GM12878 (cell line): ENCODE results near the gene PBLD. TPM values are rescaled to one million over a fixed set of nuclear protein-coding genes. Genes with fewer than 3 reads are reported as not detected.
"Not testable (repeated sequence)": the region's sequence is repeated elsewhere in the genome, so short reads cannot be mapped to it uniquely, and the experiment has no call there.

Experiments used
- ATAC-seq: fragments of 200-7000 bp; cut with Tn5 transposase; 3 replicates; pipeline ENCODE4 v1.9.1; 2020; ENCODE audit warnings: mild to moderate bottlenecking, moderate library complexity
- BruUV-seq: library from RNA; stranded (reverse); fragments of 400-500 nt; replicated peaks from 2 replicates; lab custom pipeline; 2021; lab: Mats Ljungman, UMichigan
- CTCF ChIA-PET: fragments of 300-600 bp; sonication (Branson Sonifier 250); formaldehyde crosslinking; extraction: SDS; loops from one replicate; lab custom pipeline; 2021; ENCODE audit warnings: inconsistent platforms; lab: Yijun Ruan, JAX
- POLR2A ChIA-PET: fragments of 350-600 bp; formaldehyde crosslinking; extraction: SDS; loops from one replicate; lab custom pipeline; 2021; ENCODE audit warnings: inconsistent platforms; lab: Charles Lee
- RAD21 ChIA-PET: fragments of 300-600 bp; sonication (Branson Sonifier 250); formaldehyde crosslinking; loops from one replicate; lab custom pipeline; 2023; ENCODE audit warnings: antibody characterized with exemption; ENCODE audit not compliant: unreplicated experiment; lab: Charles Lee
- SMC1A ChIA-PET: fragments of 300-600 bp; sonication (Branson Sonifier 250); formaldehyde crosslinking; loops from one replicate; lab custom pipeline; 2023; ENCODE audit not compliant: unreplicated experiment, uncharacterized antibody; lab: Charles Lee
- DNase-seq: peaks from one replicate; pipeline ENCODE4 v3.0.0-alpha.2; 2011; ENCODE audit warnings: low read depth, low spot score
- FAIRE-seq: peaks from 3 replicates; lab custom pipeline; 2011; peaks lifted over from hg19 to GRCh38; lab: Jason Lieb, UNC
- H2AFZ ChIP-seq: 2 replicates; pipeline ENCODE4 v1.6.0; 2011; ENCODE audit warnings: low read depth, low read length, control low read depth; ENCODE audit not compliant: control insufficient read depth
- H3K27ac ChIP-seq: 2 replicates; pipeline ENCODE4 v1.5.1; 2011; ENCODE audit warnings: control low read depth; ENCODE audit not compliant: control insufficient read depth, insufficient read depth
- H3K27me3 ChIP-seq, 2 experiments: replicated peaks in 1 of 2; 2 replicates each; pipeline versions ENCODE4 v1.6.0 to v1.6.1; 2011; ENCODE audit warnings: low read length in 1 of 2; ENCODE audit not compliant: control insufficient read depth in 2 of 2, insufficient read depth in 2 of 2
- H3K36me3 ChIP-seq, 2 experiments: 2 replicates each; pipeline ENCODE4 v1.5.1; 2011; ENCODE audit warnings: low read length in 1 of 2; ENCODE audit not compliant: control insufficient read depth in 2 of 2, insufficient read depth in 2 of 2
- H3K4me1 ChIP-seq: 2 replicates; pipeline ENCODE4 v1.6.1; 2011; ENCODE audit warnings: mild to moderate bottlenecking, low read length, moderate library complexity, mixed read lengths; ENCODE audit not compliant: control insufficient read depth, insufficient read depth
- H3K4me2 ChIP-seq: 2 replicates; pipeline ENCODE4 v1.6.0; 2011; ENCODE audit warnings: control low read depth; ENCODE audit not compliant: control insufficient read depth, insufficient read depth
- H3K4me3 ChIP-seq: fragments of 200-600 bp; sonication (generic); 2 replicates; pipeline ENCODE4 v1.5.1; 2016
- H3K79me2 ChIP-seq: 2 replicates; pipeline ENCODE4 v1.6.0; 2011; ENCODE audit warnings: low read length; ENCODE audit not compliant: control insufficient read depth, insufficient read depth
- H3K9ac ChIP-seq: 2 replicates; pipeline ENCODE4 v1.8.0; 2011; ENCODE audit warnings: low read length, control low read depth, mixed read lengths; ENCODE audit not compliant: control insufficient read depth, insufficient read depth
- H3K9me3 ChIP-seq: replicated peaks from 3 replicates; pipeline ENCODE4 v1.5.1; 2011; ENCODE audit warnings: mild to moderate bottlenecking, low read length; ENCODE audit not compliant: control insufficient read depth, insufficient read depth
- H4K20me1 ChIP-seq: 2 replicates; pipeline ENCODE4 v1.6.0; 2011; ENCODE audit not compliant: control insufficient read depth, insufficient read depth
- WGBS: methylation state at CpG from one replicate; pipeline ENCODE4 v1.1.6; 2016; ENCODE audit warnings: low lambda C conversion rate; ENCODE audit not compliant: insufficient replicate concordance, insufficient coverage; ENCODE audit errors: missing lambda C conversion rate; 5-methylcytosine and 5-hydroxymethylcytosine counted together
- in situ Hi-C: fragments of 300-500 bp; cut with MboI; formaldehyde crosslinking; loops from 9 replicates; pipeline ENCODE4 v1.14.3; 2018; ENCODE audit warnings: mixed read lengths
- intact Hi-C: fragments of 100-400 bp; cut with micrococcal nuclease; formaldehyde crosslinking; loops from one replicate; pipeline ENCODE4 v1.14.2; 2022; ENCODE audit not compliant: unreplicated experiment
- polyA plus RNA-seq, 11 experiments: library from polyadenylated mRNA; depleted of rRNA in 4 of 11; unstranded in 6 of 11; stranded (reverse) in 5 of 11; fragments of >200 nt; fragmentation: Nextera tagmentation in 4 of 11; fragmentation: Illumina TruSeq in 1 of 11; extraction: Ambion mirVana in 4 of 11; extraction: Trizol in 1 of 11; gene quantifications; 1 replicate in 1 of 11; 2 replicates in 10 of 11; pipeline versions ENCODE4 v1.2.1 to v1.2.3, GENCODE V29; 2011 to 2016; ENCODE audit warnings: inconsistent platforms in 2 of 11, missing spikeins in 2 of 11, low read depth in 1 of 11
- total RNA-seq, 4 experiments: library from RNA; depleted of rRNA in 3 of 4; stranded (reverse); fragments of >200 nt in 3 of 4; fragmentation: Illumina TruSeq in 1 of 4; extraction: Trizol in 1 of 4; gene quantifications; 2 replicates each; pipeline versions ENCODE4 v1.2.1 to v1.2.3, GENCODE V29; 2013 to 2021

Gene PBLD
- total and polyA plus RNA-seq, 10 of the 15 experiments (the other 5 are each of a cell fraction or from before 2014, with no cell fraction given): 0.68 to 2.8 (median 1.7) TPM

DNA sequence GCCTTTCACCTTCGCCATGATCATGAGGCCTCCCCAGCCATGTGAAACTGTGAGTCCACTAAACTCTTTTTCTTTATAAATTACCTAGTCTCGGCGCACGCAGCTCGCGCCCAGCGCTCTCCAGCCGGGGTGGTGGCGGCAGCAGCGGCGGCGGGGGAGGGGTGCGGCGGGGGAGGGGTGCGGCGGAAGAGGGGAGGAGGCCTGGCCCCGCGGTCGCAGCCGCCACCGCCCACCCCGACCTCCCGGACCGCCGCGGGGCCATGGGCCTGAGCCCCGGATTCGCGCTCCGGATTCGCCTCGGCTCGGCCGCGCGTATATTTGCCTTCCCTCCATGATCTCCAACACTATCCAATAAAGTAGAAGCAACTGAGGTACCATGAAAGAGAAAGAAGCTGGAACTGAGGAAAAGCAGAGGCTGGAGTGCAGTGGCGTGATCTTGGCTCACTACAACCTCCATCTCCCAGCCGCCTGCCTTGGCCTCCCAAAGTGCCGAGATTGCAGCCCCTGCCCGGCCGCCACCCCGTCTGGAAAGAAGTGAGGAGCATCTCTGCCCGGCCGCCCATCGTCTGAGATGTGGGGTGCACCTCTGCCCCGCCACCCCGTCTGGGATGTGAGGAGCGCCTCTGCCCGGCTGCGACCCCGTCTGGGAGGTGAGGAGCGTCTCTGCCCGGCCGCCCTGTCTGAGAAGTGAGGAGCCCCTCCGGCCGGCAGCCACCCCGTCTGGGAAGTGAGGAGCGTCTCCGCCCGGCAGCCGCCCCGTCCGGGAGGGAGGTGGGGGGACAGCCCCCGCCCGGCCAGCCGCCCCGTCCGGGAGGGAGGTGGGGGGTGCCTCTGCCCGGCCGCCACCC lies 53.6 kb downstream of the PBLD start:
- H3K36me3 ChIP-seq, intact Hi-C loops, ATAC-seq, POLR2A ChIA-PET, FAIRE-seq, BruUV-seq, in situ Hi-C loops, H3K27me3 ChIP-seq, H3K4me1 ChIP-seq, H3K79me2 ChIP-seq, H3K4me3 ChIP-seq, H3K27ac ChIP-seq, H3K9ac ChIP-seq, H3K4me2 ChIP-seq, SMC1A ChIA-PET, CTCF ChIA-PET, RAD21 ChIA-PET, H3K9me3 ChIP-seq, DNase-seq, H2AFZ ChIP-seq, H4K20me1 ChIP-seq: not testable (repeated sequence)
- WGBS: 92% methylated on average over 45 of the region's 70 CpGs

DNA sequence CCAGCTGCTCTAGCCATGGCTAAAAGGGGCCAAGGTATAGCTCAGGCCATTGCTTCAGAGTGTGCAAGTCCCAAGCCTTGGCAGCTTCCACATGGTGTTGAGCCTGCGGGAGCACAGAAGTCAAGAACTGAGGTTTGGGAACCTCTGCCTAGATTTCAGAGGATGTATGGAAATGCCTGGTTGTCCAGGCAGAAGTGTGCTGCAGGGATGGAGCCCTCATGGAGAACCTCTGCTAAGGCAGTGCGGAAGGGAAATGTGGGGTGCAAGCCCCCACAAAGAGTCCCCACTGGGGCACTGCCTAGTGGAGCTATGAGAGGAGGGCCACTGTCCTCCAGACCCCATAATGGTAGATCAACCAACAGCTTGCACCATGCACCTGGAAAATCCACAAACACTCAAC lies 54.9 kb downstream of the PBLD start:
- FAIRE-seq, ATAC-seq, SMC1A ChIA-PET, in situ Hi-C loops, H3K27ac ChIP-seq, H3K4me1 ChIP-seq, H3K9ac ChIP-seq, H2AFZ ChIP-seq, H3K36me3 ChIP-seq, H3K4me2 ChIP-seq, H4K20me1 ChIP-seq, BruUV-seq, intact Hi-C loops, DNase-seq, POLR2A ChIA-PET, H3K27me3 ChIP-seq, H3K4me3 ChIP-seq, H3K9me3 ChIP-seq, H3K79me2 ChIP-seq: not testable (repeated sequence)
- WGBS: 88% methylated on average over 2 of the region's 2 CpGs
- CTCF ChIA-PET: interaction anchor here (1.1 kb wide), 1 partner anchor 24 kb away, joined by 4 read pairs; no protein-coding TSS in a partner anchor
- RAD21 ChIA-PET: interaction anchor here (0.6 kb wide), 1 partner anchor 25 kb away, joined by 3 read pairs; no protein-coding TSS in a partner anchor
